ENCODE measurements around the gene ECHDC3. TPM values are rescaled to one million over a fixed set of nuclear protein-coding genes. Genes with fewer than 3 reads are reported as not detected.
"Not testable (repeated sequence)": the region's sequence is repeated elsewhere in the genome, so short reads cannot be mapped to it uniquely, and the experiment has no call there.

ECHDC3 gene
- total and polyA plus RNA-seq, 10 of the 15 experiments (the other 5 are each of a cell fraction or from before 2014, with no cell fraction given), result 0.16 to 10.0 (median 6.0) TPM

- TF ChIP-seq E2F8 (IDR thresholded peaks at IDR 0.05; ENCODE audit: low read depth, partially characterized antibody), result no peak
Observed at GRCh38 chr10:11707624-11708350, 34.4 kb upstream of the ECHDC3 start (continued).

- H2AFZ ChIP-seq (ENCODE audit: control insufficient read depth, low read depth, low read length); H3K9me3 ChIP-seq (replicated peaks; ENCODE audit: control insufficient read depth, insufficient read depth, low read length); ATAC-seq; H3K27ac ChIP-seq (ENCODE audit: control insufficient read depth, insufficient read depth); H3K79me2 ChIP-seq (ENCODE audit: control insufficient read depth, insufficient read depth, low read length); DNase-seq (ENCODE audit: low read depth, low spot score); FAIRE-seq; H3K36me3 ChIP-seq (ENCODE audit: control insufficient read depth in 2 of 2, insufficient read depth in 2 of 2, low read length in 1 of 2); intact Hi-C loops (cut with micrococcal nuclease; ENCODE audit: unreplicated experiment); H3K27me3 ChIP-seq (replicated peaks in 1 of 2; ENCODE audit: control insufficient read depth in 2 of 2, insufficient read depth in 2 of 2, low read length in 1 of 2); H3K9ac ChIP-seq (ENCODE audit: control insufficient read depth, insufficient read depth, low read length); BruUV-seq (replicated peaks); H3K4me2 ChIP-seq (ENCODE audit: control insufficient read depth, insufficient read depth); in situ Hi-C loops (cut with MboI); H3K4me3 ChIP-seq; H4K20me1 ChIP-seq (ENCODE audit: control insufficient read depth, insufficient read depth): not testable (repeated sequence)
- ChIA-PET RAD21 (ENCODE audit: unreplicated experiment) (interaction anchor here (1.2 to 2.1 kb wide), 2 partner anchors 31 to 194 kb away, joined by 6 read pairs; no protein-coding TSS in a partner anchor), CTCF (interaction anchor here (0.9 to 3.0 kb wide), 4 partner anchors 10 to 48 kb away, joined by 3 to 13 read pairs (median 3); no protein-coding TSS in a partner anchor), SMC1A (ENCODE audit: uncharacterized antibody, unreplicated experiment) (interaction anchor here (1.0 to 3.1 kb wide), 6 partner anchors 8 to 104 kb away, joined by 3 to 20 read pairs (median 4); no protein-coding TSS in a partner anchor), POLR2A (interaction anchor here (0.7 to 1.0 kb wide), 3 partner anchors 25 to 510 kb away, joined by 3 read pairs; no protein-coding TSS in a partner anchor)
- 96% methylated on average over 6 of the region's 6 CpGs for WGBS (ENCODE audit: insufficient coverage, insufficient replicate concordance, low lambda C conversion rate, missing lambda C conversion rate)
- H3K4me1 ChIP-seq (ENCODE audit: control insufficient read depth, insufficient read depth, low read length), result peaks cover 33% of the 10 kb centered on the region
Observed at GRCh38 chr10:11708801-11709200, 33.4 kb upstream of the ECHDC3 start.
